DMS153 treated with DMSO at 0.1 percent for 48 hours (cell line): Measurements from ENCODE around the gene PLA2G15.

ENCODE experiments used
- DNase-seq: peaks from one replicate; lab custom pipeline; 2025; ENCODE audit not compliant: unreplicated experiment; lab: John Stamatoyannopoulos, UW

The PLA2G15 gene

DNA sequence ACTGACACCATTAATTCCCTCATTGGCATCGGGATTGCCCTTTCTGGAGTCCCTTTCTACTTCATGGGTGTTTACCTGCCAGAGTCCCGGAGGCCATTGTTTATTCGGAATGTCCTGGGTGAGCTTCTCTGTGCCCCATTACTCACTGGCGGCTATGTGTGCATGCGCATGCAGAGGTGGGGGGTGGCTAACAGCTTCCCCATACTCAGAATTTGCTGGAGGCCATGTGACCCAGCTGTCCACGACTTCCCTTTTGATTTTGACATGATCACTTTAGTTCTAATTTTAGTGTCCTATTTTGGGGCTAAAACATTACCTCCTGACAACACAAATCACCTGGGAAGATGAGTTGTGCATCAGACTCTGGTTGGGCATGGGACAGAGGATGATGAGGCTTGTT, 51.5 kb downstream of the PLA2G15 start:
- no peak for DNase-seq

DNA sequence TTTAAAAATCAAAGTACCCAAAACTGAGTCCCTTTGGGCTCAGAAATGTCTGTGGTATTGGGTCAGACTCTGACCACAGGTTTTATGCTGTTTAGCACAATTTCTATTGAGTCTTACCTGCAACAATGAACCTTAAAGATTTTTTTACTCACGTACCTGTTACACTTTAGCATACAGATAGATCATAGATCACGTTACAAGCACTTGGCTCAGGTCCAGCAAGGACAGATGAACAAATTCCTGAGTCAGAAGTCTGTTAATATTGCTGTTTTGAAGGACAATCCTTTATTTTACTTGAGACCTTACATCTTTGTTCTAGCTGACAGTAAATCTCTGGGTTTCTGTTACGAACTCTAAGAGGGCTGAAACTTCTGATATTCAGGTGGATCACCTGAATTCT, 52.7 kb downstream of the PLA2G15 start:
- no peak for DNase-seq

DNA sequence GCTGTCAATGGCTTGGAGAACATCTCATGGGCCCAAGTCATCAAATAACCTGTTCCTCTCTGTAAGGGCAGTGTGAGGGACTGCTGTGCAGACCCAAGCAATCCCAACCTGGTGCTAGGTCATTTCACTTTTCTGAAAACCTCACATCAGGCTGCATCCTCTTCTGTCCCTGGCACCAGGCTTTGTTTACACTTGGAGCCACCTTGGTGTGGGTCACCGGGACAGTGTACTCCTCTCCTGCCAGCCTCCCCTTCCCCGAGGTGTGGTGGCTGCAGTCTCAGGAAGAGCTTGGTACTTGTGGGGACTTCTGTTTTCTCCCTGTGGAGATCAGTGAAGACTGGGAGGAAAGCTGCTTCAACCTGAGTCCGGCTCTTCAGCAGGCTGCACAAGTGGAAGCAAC, 53.1 kb downstream of the PLA2G15 start:
- DNase-seq = no peak

DNA sequence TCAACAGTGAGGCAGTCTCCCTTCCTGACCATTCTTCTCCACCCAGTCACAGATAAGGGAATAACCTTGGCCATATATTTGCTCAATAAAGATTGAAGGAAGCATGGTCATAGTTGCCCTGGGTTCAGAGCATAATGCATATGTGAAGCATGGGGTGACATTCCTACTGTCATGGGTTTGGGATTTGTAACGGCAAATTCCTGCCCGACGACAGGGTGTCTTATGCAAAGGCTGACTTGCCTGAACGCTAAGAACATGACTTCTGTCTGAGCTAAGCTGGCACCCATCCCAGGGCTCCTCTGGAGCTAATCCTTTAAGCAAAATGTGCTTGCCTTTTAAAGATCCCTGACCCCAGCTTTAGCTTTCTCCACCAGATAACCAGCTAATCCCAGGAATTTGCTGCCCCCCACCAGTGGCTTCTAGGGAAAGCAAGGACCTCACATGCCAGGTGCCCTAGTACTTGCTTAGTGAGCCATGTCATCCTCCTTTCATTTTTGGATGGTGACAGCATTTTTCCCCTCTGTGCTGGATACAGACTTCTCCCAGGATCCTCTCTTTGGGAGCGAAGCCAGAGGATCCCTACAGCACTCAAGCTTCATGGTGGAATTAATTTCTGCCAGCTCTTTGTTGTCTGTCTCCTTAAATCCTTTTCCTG, 53.9 kb downstream of the PLA2G15 start:
- no peak for DNase-seq

DNA sequence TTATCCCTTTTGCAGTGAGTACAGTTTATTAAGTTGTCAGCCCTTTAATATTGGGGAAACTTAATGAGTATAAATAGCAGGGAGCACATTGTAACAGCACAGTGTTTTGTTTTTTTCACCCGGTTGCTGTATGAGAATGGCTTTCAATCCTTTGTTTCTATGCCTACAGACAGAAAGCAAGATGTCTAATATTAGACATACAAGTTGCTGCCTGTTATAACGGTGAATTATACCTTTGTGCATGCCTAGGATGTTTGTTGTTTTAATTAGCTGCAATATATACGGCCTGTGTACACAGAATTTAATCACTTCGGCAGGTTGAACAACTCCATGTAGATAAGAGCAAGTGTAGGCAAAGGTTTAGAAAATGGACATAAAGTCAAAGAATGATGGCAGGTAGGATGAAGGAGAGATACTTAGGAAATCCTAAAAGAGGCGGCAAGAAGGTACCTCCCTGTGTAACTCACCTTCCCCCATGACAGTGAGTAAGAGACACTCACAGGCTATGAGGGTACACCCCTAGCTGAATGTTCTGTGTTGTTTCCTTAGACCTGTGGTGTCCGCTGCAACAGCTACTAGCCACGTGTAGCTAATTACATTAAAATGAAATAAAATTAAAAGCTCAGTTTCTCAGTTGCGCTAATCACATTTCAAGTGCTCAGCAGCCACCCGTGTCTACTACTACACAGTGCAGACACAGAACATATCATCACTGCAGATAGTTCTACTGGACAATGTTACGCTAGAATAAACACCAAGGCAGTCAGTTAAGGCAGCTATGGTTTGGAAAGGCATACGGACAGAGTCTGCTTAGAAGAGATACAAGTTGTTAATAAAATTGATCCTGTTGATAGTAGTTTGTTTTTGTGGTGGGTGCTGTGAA, 54.6 kb downstream of the PLA2G15 start:
- no peak for DNase-seq

DNA sequence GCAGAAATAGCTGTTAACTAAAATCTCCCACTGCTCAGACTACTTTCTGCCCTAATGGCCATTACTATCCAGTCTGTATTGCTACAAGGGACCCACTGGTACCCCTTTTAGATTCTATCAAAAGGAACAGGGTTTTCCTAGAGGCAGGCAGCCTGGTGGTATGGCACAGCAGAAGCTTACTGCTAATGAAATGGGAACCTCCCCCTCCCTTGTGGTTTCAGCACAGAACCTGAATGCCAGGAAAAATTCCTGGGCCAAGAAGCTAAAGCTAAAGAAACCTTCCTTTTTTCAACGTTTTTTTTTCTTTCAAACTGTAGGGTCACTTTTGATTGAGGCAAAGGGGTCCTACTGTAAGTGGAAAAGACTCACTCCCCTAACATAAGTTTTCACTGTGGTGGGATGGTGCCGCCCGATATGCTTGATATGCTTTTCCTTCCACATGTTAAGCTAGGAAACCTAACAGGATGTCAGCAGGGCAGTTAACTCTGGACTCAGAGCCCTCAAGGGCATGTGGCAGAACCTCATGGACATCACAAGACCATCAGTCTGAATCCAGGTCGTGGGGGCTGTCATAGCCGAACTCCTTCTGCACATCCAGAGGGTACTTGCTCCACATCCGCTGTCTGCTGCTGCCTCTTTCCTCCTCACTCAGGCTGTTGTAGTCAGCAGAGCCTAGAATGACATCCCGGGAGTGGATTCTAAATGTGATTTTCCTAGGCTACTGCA, 55.7 kb downstream of the PLA2G15 start:
- no peak for DNase-seq

DNA sequence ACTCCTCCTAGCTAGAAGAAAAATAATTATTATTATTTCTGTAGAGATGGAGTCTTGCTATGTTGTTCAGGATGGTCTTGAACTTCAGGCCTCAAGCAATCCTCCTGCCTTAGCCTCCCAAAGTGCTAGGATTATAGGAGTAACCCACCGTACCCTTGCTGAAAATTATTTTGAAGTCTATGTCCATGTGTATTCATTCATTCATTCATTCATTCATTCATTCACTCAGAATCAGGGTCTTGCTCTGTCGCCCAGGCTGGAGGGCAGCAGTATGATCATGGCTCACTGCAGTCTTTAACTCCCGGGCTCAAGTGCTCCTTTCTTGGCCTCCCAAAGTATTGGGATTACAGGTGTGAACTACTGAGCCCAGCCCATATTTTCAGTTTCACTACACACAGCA, 61.5 kb downstream of the PLA2G15 start:
- DNase-seq = no peak

DNA sequence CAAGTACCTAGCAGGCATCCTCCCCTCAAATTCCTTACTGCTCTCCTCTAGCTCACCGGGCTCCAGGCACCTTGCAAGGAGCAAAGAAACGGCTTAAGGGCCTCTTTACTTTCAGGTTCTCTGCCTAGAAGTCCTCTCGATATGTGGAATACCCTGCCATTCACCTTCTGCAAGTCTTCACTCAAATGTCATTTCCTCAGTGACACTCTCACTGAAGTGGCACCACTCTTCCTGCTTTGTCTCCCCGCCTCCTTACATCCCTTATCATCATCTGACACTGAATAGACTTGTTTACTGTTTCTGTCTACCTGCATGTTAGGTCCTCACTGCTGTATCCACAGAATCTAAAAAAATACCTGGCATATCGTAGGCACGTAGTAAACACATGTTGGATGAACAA, 64.6 kb downstream of the PLA2G15 start:
- no peak for DNase-seq

DNA sequence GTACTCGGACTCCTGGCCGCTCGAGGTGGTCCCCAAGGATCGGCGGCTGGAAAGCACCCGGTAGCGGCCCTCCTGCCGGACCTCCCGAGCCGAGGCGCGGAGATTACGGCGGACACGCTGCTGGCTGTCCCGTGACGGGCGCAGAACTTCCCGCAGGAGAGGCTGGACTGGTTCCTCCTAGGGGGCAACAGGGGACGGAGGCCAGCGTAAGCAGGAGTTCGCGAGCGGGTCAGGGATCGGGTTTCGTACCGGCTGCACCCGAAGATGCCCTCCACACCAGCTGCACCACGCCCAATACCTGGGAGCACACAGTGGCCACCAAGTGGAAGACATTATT, 65.2 kb downstream of the PLA2G15 start:
- DNase-seq = no peak
